ENCODE measurements around the gene PREP.

The PREP gene

DNA sequence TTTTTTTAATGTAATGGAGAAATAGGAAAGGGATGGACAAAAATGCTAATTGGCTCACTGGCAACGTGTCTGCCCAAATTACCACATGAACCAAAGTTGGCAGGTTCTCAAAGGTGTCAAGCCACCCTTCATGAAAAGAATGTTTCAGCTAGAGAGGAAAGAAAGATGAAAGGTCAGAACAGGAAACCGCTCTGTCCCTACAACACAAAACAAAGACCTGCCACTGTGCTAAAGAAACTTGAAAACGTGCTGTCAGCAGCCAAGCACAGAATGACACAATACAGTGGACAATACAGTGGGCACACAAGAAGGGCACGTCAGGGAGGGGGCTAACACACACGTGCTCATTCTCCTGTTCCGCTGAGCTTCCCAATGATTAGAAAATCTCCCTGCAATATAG, 4.9 kb downstream of the PREP start:
- H3K4me1 ChIP-seq (ENCODE audit: control insufficient read depth, insufficient read depth, low read depth, low read length) = no peaks in the 10 kb centered on the region
- 66% methylated on average over 6 of the region's 6 CpGs for WGBS
- H3K36me3 ChIP-seq (ENCODE audit: control insufficient read depth in 1 of 2, insufficient read depth in 2 of 2, low read depth in 1 of 2, low read length in 2 of 2) = peaks cover 0 to 21% of the 10 kb centered on the region in 2 experiments
- H3K9me3 ChIP-seq (ENCODE audit: control insufficient read depth, low read length) = no peaks in the 10 kb centered on the region
- no peak overlapping the region for H2BK12ac ChIP-seq (ENCODE audit: low read length in 2 of 2)
- no peak overlapping the region for H4K91ac ChIP-seq (ENCODE audit: low read length)
- H3K23ac ChIP-seq (ENCODE audit: low read length in 2 of 2) = no peak overlapping the region
- no peak overlapping the region for H3K14ac ChIP-seq (ENCODE audit: low read length in 2 of 2)
- no peak overlapping the region for H3K4ac ChIP-seq (ENCODE audit: low read depth in 1 of 2, low read length in 2 of 2)
- H3K4me2 ChIP-seq (ENCODE audit: low read length, poor library complexity, severe bottlenecking) = no peak overlapping the region
- H2AFZ ChIP-seq (ENCODE audit: low read depth, low read length) = no peak overlapping the region
- no peak for DNase-seq
- H3K9ac ChIP-seq (ENCODE audit: low read length) = no peak overlapping the region
- no peak overlapping the region for H2BK120ac ChIP-seq (ENCODE audit: low read depth, low read length)
- no peaks in the 10 kb centered on the region for H3K27me3 ChIP-seq (ENCODE audit: control insufficient read depth in 1 of 2, insufficient read depth in 1 of 2, low read length in 2 of 2)
- no peak overlapping the region for H3K4me3 ChIP-seq (ENCODE audit: insufficient read depth in 1 of 2, low read depth in 1 of 2, low read length in 2 of 2)
- peaks cover 20% of the 10 kb centered on the region for H3K79me1 ChIP-seq (replicated peaks; ENCODE audit: low read length, poor library complexity, severe bottlenecking)
- no peak overlapping the region for H3K18ac ChIP-seq (ENCODE audit: low read depth in 1 of 2, low read length in 2 of 2)
- H2BK5ac ChIP-seq (ENCODE audit: low read depth, low read length, poor library complexity, severe bottlenecking) = no peak overlapping the region
- H3K27ac ChIP-seq (ENCODE audit: low read length, poor library complexity, severe bottlenecking) = no peak overlapping the region
- no peak overlapping the region for H2AK5ac ChIP-seq (ENCODE audit: low read length, severe bottlenecking)
- no peak overlapping the region for H2BK15ac ChIP-seq (ENCODE audit: low read depth, poor library complexity, severe bottlenecking)
- H4K8ac ChIP-seq (ENCODE audit: low read length) = no peak overlapping the region

- Histone ChIP-seq H4K91ac (ENCODE audit: low read length) (no peak overlapping the region), H3K18ac (ENCODE audit: low read depth in 1 of 2, low read length in 2 of 2) (no peak overlapping the region), H3K4me1 (ENCODE audit: control insufficient read depth, insufficient read depth, low read depth, low read length) (peaks cover 4% of the 10 kb centered on the region), H3K79me1 (replicated peaks; ENCODE audit: low read length, poor library complexity, severe bottlenecking) (peaks cover 7% of the 10 kb centered on the region), H4K8ac (ENCODE audit: low read length) (no peak overlapping the region), H3K4ac (ENCODE audit: low read depth in 1 of 2, low read length in 2 of 2) (no peak overlapping the region), H2BK120ac (ENCODE audit: low read depth, low read length) (no peak overlapping the region), H3K27ac (ENCODE audit: low read length, poor library complexity, severe bottlenecking) (no peak overlapping the region), H3K14ac (ENCODE audit: low read length in 2 of 2) (no peak overlapping the region), H3K36me3 (ENCODE audit: control insufficient read depth in 1 of 2, insufficient read depth in 2 of 2, low read depth in 1 of 2, low read length in 2 of 2) (peaks cover 2 to 25% of the 10 kb centered on the region in 2 experiments), H2BK15ac (ENCODE audit: low read depth, poor library complexity, severe bottlenecking) (no peak overlapping the region), H2BK5ac (ENCODE audit: low read depth, low read length, poor library complexity, severe bottlenecking) (no peak overlapping the region), H3K4me2 (ENCODE audit: low read length, poor library complexity, severe bottlenecking) (no peak overlapping the region), H2AFZ (ENCODE audit: low read depth, low read length) (no peak overlapping the region), H3K23ac (ENCODE audit: low read length in 2 of 2) (no peak overlapping the region), H2BK12ac (ENCODE audit: low read length in 2 of 2) (no peak overlapping the region), H3K4me3 (ENCODE audit: insufficient read depth in 1 of 2, low read depth in 1 of 2, low read length in 2 of 2) (no peak overlapping the region), H3K9ac (ENCODE audit: low read length) (no peak overlapping the region), H3K27me3 (ENCODE audit: control insufficient read depth in 1 of 2, insufficient read depth in 1 of 2, low read length in 2 of 2) (no peaks in the 10 kb centered on the region), H2AK5ac (ENCODE audit: low read length, severe bottlenecking) (no peak overlapping the region), H3K9me3 (ENCODE audit: control insufficient read depth, low read length) (no peaks in the 10 kb centered on the region)
- DNase-seq = no peak
- WGBS = 97% methylated on average over 6 of the region's 6 CpGs
Observed at GRCh38 chr6:105391705-105392104, 11.2 kb downstream of the PREP start.

DNA sequence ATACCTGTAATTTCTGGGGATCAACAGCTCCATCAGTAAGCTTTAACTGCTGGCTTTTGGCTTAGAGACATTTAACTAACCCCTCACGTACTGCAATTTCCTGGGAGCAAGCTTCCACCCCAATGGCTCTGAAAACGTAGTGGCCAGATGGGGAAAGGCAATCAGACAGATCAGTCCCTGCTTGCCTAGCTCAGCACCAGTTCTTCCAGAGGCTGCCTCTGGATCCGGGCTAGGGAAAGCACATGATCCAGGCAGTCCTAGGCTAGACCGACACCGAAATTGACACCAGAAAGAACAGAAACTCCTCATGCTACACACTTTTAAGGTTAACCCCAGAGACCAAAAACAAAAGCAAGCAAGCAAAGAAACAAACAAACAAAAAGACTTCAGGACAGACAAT, 13.3 kb downstream of the PREP start:
- no peak overlapping the region for H3K18ac ChIP-seq (ENCODE audit: low read depth in 1 of 2, low read length in 2 of 2)
- no peak overlapping the region for H4K91ac ChIP-seq (ENCODE audit: low read length)
- H3K14ac ChIP-seq (ENCODE audit: low read length in 2 of 2) = no peak overlapping the region
- peaks cover 2 to 14% of the 10 kb centered on the region in 2 experiments for H3K36me3 ChIP-seq (ENCODE audit: control insufficient read depth in 1 of 2, insufficient read depth in 2 of 2, low read depth in 1 of 2, low read length in 2 of 2)
- WGBS = 84% methylated on average over 5 of the region's 5 CpGs
- H3K4me1 ChIP-seq (ENCODE audit: control insufficient read depth, insufficient read depth, low read depth, low read length) = peaks cover 4% of the 10 kb centered on the region
- no peak overlapping the region for H3K4ac ChIP-seq (ENCODE audit: low read depth in 1 of 2, low read length in 2 of 2)
- no peak overlapping the region for H2BK15ac ChIP-seq (ENCODE audit: low read depth, poor library complexity, severe bottlenecking)
- no peak overlapping the region for H2AK5ac ChIP-seq (ENCODE audit: low read length, severe bottlenecking)
- no peak overlapping the region for H3K4me3 ChIP-seq (ENCODE audit: insufficient read depth in 1 of 2, low read depth in 1 of 2, low read length in 2 of 2)
- no peak for DNase-seq
- no peak overlapping the region for H4K8ac ChIP-seq (ENCODE audit: low read length)
- H2BK120ac ChIP-seq (ENCODE audit: low read depth, low read length) = no peak overlapping the region
- no peaks in the 10 kb centered on the region for H3K27me3 ChIP-seq (ENCODE audit: control insufficient read depth in 1 of 2, insufficient read depth in 1 of 2, low read length in 2 of 2)
- peaks cover 13% of the 10 kb centered on the region for H3K79me1 ChIP-seq (replicated peaks; ENCODE audit: low read length, poor library complexity, severe bottlenecking)
- no peaks in the 10 kb centered on the region for H3K9me3 ChIP-seq (ENCODE audit: control insufficient read depth, low read length)
- H2BK12ac ChIP-seq (ENCODE audit: low read length in 2 of 2) = no peak overlapping the region
- H2BK5ac ChIP-seq (ENCODE audit: low read depth, low read length, poor library complexity, severe bottlenecking) = no peak overlapping the region
- H3K4me2 ChIP-seq (ENCODE audit: low read length, poor library complexity, severe bottlenecking) = no peak overlapping the region
- H3K9ac ChIP-seq (ENCODE audit: low read length) = peak overlapping the region; percentile 27
- H2AFZ ChIP-seq (ENCODE audit: low read depth, low read length) = no peak overlapping the region
- no peak overlapping the region for H3K23ac ChIP-seq (ENCODE audit: low read length in 2 of 2)
- H3K27ac ChIP-seq (ENCODE audit: low read length, poor library complexity, severe bottlenecking) = no peak overlapping the region

GRCh38 chr6:105388392-105388791, 14.5 kb downstream of the PREP start:
- Histone ChIP-seq H3K9ac (ENCODE audit: low read length) (no peak overlapping the region), H3K14ac (ENCODE audit: low read length in 2 of 2) (no peak overlapping the region), H3K4ac (ENCODE audit: low read depth in 1 of 2, low read length in 2 of 2) (no peak overlapping the region), H3K79me1 (replicated peaks; ENCODE audit: low read length, poor library complexity, severe bottlenecking) (peaks cover 18% of the 10 kb centered on the region), H3K27ac (ENCODE audit: low read length, poor library complexity, severe bottlenecking) (no peak overlapping the region), H3K18ac (ENCODE audit: low read depth in 1 of 2, low read length in 2 of 2) (no peak overlapping the region), H3K4me2 (ENCODE audit: low read length, poor library complexity, severe bottlenecking) (no peak overlapping the region), H3K9me3 (ENCODE audit: control insufficient read depth, low read length) (no peaks in the 10 kb centered on the region), H3K4me3 (ENCODE audit: insufficient read depth in 1 of 2, low read depth in 1 of 2, low read length in 2 of 2) (no peak overlapping the region), H2BK15ac (ENCODE audit: low read depth, poor library complexity, severe bottlenecking) (no peak overlapping the region), H2AFZ (ENCODE audit: low read depth, low read length) (no peak overlapping the region), H2BK12ac (ENCODE audit: low read length in 2 of 2) (no peak overlapping the region), H4K8ac (ENCODE audit: low read length) (no peak overlapping the region), H2AK5ac (ENCODE audit: low read length, severe bottlenecking) (no peak overlapping the region), H3K23ac (ENCODE audit: low read length in 2 of 2) (no peak overlapping the region), H3K4me1 (ENCODE audit: control insufficient read depth, insufficient read depth, low read depth, low read length) (peaks cover 7% of the 10 kb centered on the region), H2BK5ac (ENCODE audit: low read depth, low read length, poor library complexity, severe bottlenecking) (no peak overlapping the region), H4K91ac (ENCODE audit: low read length) (no peak overlapping the region), H3K36me3 (ENCODE audit: control insufficient read depth in 1 of 2, insufficient read depth in 2 of 2, low read depth in 1 of 2, low read length in 2 of 2) (peaks cover 5 to 21% of the 10 kb centered on the region in 2 experiments), H2BK120ac (ENCODE audit: low read depth, low read length) (no peak overlapping the region), H3K27me3 (ENCODE audit: control insufficient read depth in 1 of 2, insufficient read depth in 1 of 2, low read length in 2 of 2) (no peaks in the 10 kb centered on the region)
- 95% methylated on average over 3 of the region's 6 CpGs for WGBS
- DNase-seq = no peak
